Stimulated activated CD4-positive, alpha-beta T cell treated with anti-CD3 and anti-CD28 coated beads, TNF-alpha, amount 100 ng/mL, for 1 hour (primary cell): ENCODE data around the gene NOP14.
"Not testable (repeated sequence)": the region's sequence is repeated elsewhere in the genome, so short reads cannot be mapped to it uniquely, and the experiment has no call there.

Source experiments
- DNase-seq, 3 donors: peaks; one replicate each; pipeline ENCODE4 v3.0.0-alpha.2; 2020; ENCODE audit warnings: low read depth in 3 of 3, low spot score in 1 of 3

The NOP14 gene

DNA sequence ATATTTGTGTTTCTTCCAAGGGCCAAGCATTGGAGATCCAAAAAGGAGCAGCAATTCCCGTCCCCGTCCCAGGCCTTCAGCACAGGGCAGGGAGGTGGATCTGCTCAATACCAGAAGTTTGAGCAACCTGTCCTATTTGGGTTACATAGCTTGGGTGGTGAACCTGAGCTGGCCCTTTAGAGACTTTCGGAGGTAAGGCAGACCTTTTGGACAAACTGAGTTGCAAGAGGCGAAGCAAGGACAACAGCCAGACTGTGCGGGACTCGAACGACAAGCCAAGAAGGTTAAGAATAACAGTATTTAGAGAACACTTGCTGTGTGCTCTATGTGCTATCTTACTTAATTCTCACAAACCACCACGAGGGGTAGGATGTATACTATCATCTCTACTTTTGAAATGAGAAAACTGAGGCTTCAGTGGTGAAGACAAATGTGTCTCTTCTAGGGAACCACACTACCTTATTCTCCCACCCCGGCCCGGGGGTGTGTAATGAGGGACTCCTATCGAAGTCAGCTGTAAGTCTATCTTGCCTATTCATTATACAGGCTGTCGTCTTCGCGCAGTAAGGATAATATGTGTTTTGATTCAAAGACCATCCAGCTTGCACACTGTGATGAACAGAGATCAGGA, 1.3 kb downstream of the NOP14 start:
- peak in 1 of 3 donors; percentile 39 for DNase-seq

DNA sequence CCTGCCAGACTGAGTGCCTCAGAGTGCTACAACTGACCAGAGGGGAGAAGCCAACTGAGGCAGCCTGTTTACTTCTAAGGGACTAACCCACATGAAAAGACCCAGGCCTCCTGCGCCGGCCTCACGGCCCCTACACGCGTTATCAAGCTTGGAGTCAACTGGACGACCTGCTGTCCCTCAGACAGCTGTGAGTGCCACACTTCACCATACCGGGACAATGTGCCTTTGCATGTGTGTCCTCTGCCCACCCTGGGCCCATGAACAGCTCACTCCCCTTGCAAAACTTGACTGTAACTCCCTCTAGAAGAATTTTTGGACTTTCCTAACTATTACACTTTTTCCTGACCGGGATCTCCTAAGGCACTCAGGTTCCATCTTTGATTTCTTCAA, 1.8 kb downstream of the NOP14 start:
- DNase-seq = no peak

DNA sequence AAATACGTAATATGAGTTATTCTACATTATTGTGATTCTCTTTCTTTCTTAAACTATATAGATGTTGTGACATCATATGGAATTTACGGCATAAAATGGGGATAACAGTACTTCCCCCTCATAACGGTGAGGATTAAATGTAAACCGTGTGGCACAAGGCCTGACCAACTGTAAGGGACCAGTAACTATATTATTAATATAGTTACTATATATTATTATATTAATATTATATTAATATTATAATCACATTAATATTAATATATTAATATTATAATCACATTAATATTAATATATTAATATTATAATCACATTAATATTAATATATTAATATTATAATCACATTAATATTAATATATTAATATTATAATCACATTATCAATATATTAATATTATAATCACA, 2.8 kb downstream of the NOP14 start:
- DNase-seq = not testable (repeated sequence)

DNA sequence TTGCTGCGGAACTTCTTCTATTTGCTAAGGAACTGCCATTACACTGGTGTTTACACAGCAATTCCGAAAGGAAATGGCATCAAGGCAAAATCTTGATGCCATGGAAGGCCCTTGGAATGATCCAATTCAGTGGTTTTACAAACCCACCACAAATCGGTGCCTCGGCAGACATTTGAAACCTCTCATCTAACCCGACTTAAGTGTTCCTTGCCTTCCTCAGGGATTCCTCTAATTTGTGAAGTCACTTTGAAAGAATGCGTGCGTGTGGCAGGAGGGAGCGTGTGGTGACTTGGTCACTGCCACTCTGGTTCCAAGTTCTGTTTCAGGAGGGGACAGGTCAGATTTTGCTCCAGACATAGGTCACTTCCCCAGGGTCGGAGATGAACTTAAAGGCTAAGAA, 4.8 kb downstream of the NOP14 start:
- DNase-seq = no peak

GRCh38 chr4:2955186-2956044, 7.8 kb downstream of the NOP14 start:
- DNase-seq = not testable (repeated sequence)

- peak in 1 of 3 donors; percentile 58 for DNase-seq
These were observed 8.6 kb downstream of the NOP14 start for GRCh38 chr4:2954358-2955185.

DNA sequence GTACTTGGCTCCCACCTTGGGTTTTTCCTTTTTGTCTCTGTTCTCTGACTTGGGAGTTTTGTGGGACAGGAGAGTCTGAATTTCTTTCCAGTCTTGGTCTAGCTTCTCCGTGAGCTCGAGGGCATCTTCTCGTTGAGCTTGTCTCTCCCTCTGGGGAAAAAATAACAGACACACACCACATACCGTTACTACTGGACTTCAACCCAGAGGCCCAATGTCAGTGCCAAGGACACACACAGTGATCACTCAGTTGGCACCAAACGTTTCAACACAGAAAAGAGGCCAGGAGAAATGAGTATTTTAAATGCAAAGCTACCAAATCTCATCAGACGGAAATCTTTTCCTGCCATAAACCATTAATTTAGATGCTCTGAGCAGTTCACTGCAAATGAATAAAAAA, 9.7 kb downstream of the NOP14 start:
- DNase-seq = no peak

DNA sequence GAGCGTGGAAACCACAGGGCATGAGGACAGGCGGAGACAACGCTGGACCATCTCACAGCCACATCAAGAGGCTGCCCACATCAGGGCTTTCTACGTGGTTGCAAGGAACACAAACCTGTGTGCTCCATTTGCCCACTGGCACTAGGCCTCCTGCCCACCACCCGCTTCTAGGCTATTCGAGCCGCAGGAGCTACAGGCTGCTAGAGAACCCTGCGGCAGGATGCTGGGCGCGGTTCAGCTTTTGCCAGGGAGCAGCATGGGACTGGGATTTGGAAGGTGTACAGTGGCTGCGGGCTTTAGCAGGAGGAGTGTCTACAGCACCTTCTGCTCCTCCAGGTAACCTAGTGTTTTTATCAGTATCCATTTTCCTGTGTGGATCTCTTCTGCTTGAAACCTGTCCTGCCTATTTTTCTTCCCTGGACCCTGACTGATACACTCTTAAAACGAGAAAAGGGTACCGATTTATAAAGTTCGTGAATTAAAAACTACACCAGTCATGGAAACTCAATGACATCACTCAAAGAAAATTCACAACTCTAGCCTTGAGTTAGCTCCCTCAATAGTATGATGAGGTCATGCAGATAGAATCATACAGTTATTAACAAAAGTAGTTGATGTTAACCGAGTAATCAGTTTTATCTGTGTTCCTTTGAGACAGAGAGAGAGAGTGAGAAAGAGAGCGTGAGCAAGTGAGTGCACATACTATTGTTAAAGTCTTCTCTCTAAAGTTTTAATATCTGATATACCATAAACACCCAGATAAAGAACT, 12.8 kb downstream of the NOP14 start:
- DNase-seq = no peak

DNA sequence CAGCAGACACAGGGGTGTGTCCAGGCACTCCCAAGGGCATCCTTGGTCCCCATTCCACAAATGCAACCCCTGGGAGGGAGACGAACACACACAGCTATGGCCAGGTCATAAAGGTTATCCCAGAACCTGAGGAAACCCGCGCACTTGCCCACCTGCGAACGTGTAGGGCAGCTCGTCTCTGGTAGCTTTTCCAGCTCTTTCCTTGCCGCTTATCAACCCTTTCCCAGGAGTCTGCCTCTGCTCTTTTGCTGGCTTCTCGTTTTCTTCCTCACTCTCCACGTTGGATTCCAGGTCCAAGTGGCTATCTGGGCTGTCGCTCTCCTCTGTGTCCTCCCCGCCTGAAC, 13.5 kb downstream of the NOP14 start:
- DNase-seq = no peak

GRCh38 chr4:2948895-2949781, 14.1 kb downstream of the NOP14 start:
- DNase-seq = no peak

DNA sequence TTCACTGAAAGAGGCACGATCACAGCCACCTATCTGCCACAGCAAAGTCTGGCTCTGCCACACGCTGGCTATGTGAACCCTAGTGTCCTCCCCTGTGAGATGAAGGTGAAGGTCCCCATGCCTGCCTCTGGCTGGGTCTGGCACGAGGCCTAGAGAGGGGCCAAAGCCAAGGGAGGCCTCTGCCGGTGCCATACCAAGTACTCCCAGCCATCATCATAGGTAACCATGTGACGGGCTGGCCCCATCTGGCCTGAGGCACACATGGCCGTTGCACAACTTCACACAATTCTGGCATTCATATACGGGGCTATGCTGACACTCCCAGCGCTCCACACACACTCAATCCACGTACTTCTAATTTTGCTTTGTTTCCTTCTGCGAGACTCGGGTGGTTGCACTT, 15.3 kb downstream of the NOP14 start:
- no peak for DNase-seq

- DNase-seq = no peak
These were observed 16.2 kb downstream of the NOP14 start for GRCh38 chr4:2946812-2947600.

- DNase-seq = not testable (repeated sequence)
These were observed 17.3 kb downstream of the NOP14 start for GRCh38 chr4:2945619-2946604.

DNA sequence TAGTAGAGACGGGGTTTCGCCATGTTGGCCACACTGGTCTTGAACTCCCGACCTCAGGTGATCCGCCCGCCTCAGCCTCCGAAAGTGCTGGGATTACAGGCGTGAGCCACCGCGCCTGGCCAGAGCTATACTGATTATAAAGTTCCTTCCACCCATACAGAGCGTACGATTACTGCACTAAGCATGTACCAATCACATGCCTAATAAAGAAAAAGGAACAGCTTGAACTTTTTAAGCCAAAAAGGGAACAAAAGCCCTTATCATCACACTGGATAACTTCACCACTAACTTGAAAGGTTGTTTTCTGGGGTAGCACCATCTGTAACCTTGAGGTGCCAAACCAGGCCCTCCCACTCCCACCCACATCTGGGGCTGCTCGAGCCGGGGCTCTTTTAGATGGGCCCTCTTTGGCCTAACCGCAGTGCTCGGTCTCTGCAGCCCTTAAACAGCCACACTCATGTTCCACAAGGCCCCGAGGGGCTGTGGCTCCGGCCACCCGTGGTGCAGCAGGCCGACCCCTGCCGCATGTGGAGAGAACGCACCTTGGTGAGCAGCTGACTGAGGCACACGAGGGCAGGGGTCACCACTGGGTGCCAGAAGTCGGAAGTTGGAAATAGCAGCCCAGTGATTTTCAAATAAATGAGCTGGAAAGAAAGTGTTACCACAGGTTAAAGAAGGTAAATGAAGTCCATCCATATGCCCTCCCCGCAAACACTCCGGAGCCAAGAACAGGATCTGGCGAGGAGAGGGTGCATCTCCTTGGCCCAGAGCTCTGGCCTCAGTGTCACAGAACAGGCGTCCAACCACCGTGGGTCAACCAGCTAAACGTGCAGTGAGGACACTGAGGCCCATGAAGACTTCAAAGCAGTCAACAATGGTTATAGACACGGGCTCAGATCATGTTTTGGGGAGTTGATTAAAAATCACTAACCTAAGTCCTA, 18.4 kb downstream of the NOP14 start:
- DNase-seq = no peak

DNA sequence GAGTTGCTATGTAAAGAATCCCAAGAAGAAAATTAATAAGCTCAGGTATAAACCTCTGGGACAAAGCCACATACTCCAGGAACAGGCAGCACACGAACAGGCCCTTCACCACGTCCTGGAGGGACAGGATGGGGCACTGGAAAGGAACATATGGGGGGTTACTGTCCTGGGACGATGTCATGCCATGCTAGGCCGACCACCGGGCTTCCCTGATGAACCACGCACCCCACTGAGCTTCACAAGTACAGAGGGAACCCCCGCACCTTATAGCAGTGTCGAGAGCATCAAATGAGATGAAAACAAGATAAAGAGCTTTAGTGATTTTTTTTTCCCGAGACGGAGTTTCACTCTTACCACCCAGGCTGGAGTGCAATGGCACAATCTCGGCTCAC, 19.1 kb downstream of the NOP14 start:
- no peak for DNase-seq

DNA sequence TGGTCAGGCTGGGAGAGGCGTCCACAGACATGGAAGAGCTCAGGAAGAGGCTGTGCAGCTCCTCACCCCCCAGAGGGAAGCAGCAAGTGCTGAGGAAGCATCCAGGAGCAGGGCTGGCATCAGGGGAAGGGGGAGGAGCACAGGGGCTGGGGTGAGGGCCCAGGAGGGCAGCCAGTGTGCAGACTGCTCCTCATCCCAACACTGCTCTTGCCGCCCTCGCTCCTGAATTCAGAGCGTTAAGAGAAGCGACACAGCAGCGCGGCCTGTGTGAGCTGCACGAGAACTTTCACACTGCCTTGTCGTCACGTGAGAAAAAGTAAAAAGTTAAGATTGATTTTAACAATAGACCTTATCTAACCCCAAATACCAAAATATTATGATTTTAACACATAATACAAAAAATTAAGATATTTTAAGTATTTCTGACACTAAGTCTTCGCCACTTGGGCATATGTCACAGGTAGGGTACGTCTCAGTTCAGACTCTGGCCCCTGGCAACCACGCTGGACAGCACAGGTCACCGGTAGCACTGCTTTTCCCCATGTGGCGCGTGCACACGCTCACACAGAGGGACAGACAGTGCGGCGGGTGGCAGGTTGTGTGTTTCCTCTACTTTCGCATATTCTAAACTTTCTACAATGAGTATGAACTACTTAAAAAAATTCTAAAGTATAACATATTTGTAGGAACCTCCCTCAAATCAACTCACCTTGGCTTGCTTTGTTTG, 19.7 kb downstream of the NOP14 start:
- no peak for DNase-seq
